Bone marrow (tissue), 2 donors: ENCODE measurements around the gene TTC39C.

ENCODE experiments used
- DNase-seq, 2 donors: peaks; one replicate each; lab custom pipeline; 2025; lab: John Stamatoyannopoulos, UW

Gene TTC39C

GRCh38 chr18:24014062-24014985 is at the start of gene TTC39C:
Gene TTC39C (plus strand): TSS chr18:24014754. CDS start chr18:24014872, 118 bp downstream.
- peak; percentile 57 to 77 for DNase-seq

- DNase-seq, result no peak
Measured at GRCh38 chr18:23966909-23967308, 47.6 kb upstream of the TTC39C start.

GRCh38 chr18:23967321-23968089 is 47.0 kb upstream of the TTC39C start:
- peak; percentile 12 to 13 for DNase-seq

GRCh38 chr18:23968638-23969604 is 45.6 kb upstream of the TTC39C start:
- DNase-seq, result no peak

- DNase-seq, result no peak
Measured at GRCh38 chr18:23969664-23970063, 44.9 kb upstream of the TTC39C start.

- peak in 1 of 2 donors; percentile 79 for DNase-seq
Measured at GRCh38 chr18:23970161-23971096, 44.1 kb upstream of the TTC39C start.

GRCh38 chr18:23971097-23971440 is 43.5 kb upstream of the TTC39C start:
- DNase-seq, result no peak

GRCh38 chr18:23971666-23972230 is 42.8 kb upstream of the TTC39C start:
- DNase-seq, result no peak

GRCh38 chr18:23972453-23972852 is 42.1 kb upstream of the TTC39C start:
- no peak for DNase-seq

GRCh38 chr18:23977103-23977502 is 37.5 kb upstream of the TTC39C start:
- DNase-seq, result no peak

GRCh38 chr18:23977719-23978483 is 36.7 kb upstream of the TTC39C start:
- DNase-seq, result no peak

- DNase-seq, result no peak
Measured at GRCh38 chr18:23981369-23981980, 33.1 kb upstream of the TTC39C start.

GRCh38 chr18:23982155-23983079 is 32.1 kb upstream of the TTC39C start:
- DNase-seq, result no peak

GRCh38 chr18:23983112-23983511 is 31.4 kb upstream of the TTC39C start:
- no peak for DNase-seq

- DNase-seq, result no peak
Measured at GRCh38 chr18:23986600-23987359, 27.8 kb upstream of the TTC39C start.

- DNase-seq, result no peak
Measured at GRCh38 chr18:23990474-23991410, 23.8 kb upstream of the TTC39C start.
